Posterior vena cava (tissue), 2 donors: Measurements from ENCODE around the gene SNAPIN. TPM values are rescaled to one million over a fixed set of nuclear protein-coding genes. Genes with fewer than 3 reads are reported as not detected.
"Not testable (repeated sequence)": the region's sequence is repeated elsewhere in the genome, so short reads cannot be mapped to it uniquely, and the experiment has no call there.

Experiments
- DNase-seq: peaks from one replicate; pipeline ENCODE4 v3.0.0-alpha.2; 2020; ENCODE audit warnings: low spot score
- intact Hi-C, 2 donors: fragments of 100-400 bp; cut with DNase I; formaldehyde crosslinking; loops; one replicate each; pipeline versions ENCODE4 v1.14.1 to v1.14.2; 2022 to 2023
- total RNA-seq, 2 donors: library from RNA; stranded (reverse); fragmentation: NEBNext Ultra II Directional; extraction: Animal tissue kit (Norgen Biotek cat#: 25700); gene quantifications; one replicate each; pipeline ENCODE4 v1.2.1, GENCODE V29; 2021
- donor health status: DM: yes; HTN: yes; CAD: no.
- donor health status: DM: yes; HTN: yes; CAD: no.

Gene SNAPIN
- total RNA-seq, 2 donors from 2014 or later, result 30.3 to 31.2 TPM

DNA sequence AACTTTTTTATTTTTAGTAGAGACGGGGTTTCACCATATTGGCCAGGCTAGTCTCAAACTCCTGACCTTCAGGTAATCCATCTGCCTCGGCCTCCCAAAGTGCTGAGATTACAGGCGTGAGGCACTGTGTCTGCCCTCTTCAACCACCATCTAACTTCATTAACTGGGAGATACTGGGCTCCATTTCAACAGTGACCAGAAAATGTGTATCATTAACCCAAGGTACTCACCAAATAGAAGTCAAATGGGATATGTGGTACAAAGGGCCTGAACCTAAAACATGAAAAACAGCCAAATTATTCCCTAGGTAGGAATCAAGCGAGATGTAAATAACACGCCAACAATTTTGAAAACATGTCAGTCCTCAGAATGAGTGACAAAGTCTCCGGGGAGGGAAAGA lies 11.1 kb downstream of the SNAPIN start:
- DNase-seq, result no peak
- intact Hi-C loops, result loop anchor here in 1 of 2 donors (10.0 kb wide), 1 partner anchor 155 kb away; no protein-coding TSS in a partner anchor

- no peak for DNase-seq
- intact Hi-C loops, result no loop called here
These were observed 11.9 kb downstream of the SNAPIN start for GRCh38 chr1:153670257-153670858.

GRCh38 chr1:153670859-153671627 lies 12.5 kb downstream of the SNAPIN start, which contains the start of gene ILF2:
TSS of gene ILF2 (minus strand) at chr1:153670993. CDS start at chr1:153670922, 71 bp downstream.
- intact Hi-C loops, result no loop called here

GRCh38 chr1:153671628-153672353 lies 13.3 kb downstream of the SNAPIN start:
- DNase-seq, intact Hi-C loops: not testable (repeated sequence)

More at GRCh38 chr1:153670859-153671627, 12.5 kb downstream of the SNAPIN start, which contains the start of gene ILF2:
- peak; percentile 99 for DNase-seq

- peak; percentile 5 for DNase-seq
- intact Hi-C loops, result no loop called here
These were observed 15.0 kb downstream of the SNAPIN start for GRCh38 chr1:153673511-153673910.

GRCh38 chr1:153677718-153678518 lies 19.4 kb downstream of the SNAPIN start:
- intact Hi-C loops, result loop anchor here (2.0 to 5.0 kb wide), 3 partner anchors 71 to 95 kb away; no protein-coding TSS in a partner anchor
- no peak for DNase-seq

- intact Hi-C loops, result loop anchor here (2.0 to 5.0 kb wide), 2 partner anchors 89 to 94 kb away; no protein-coding TSS in a partner anchor
- peak; percentile 96 for DNase-seq
These were observed 20.2 kb downstream of the SNAPIN start, which contains the start of gene NPR1 for GRCh38 chr1:153678519-153679336. TSS of gene NPR1 (plus strand) at chr1:153678688. CDS start at chr1:153679109, 421 bp downstream.

- no peak for DNase-seq
- intact Hi-C loops, result loop anchor here (2.0 to 10.0 kb wide), 4 partner anchors 88 to 305 kb away; partner anchors contain the start of gene RAB13 (in 1 of the 2)
These were observed 21.0 kb downstream of the SNAPIN start for GRCh38 chr1:153679337-153680119.

- intact Hi-C loops, result loop anchor here (5.0 to 10.0 kb wide), 2 partner anchors 302 to 305 kb away; partner anchors contain the start of gene RAB13 (in 1 of the 2)
These were observed 21.6 kb downstream of the SNAPIN start for GRCh38 chr1:153680120-153680403.

GRCh38 chr1:153682730-153683129 lies 24.2 kb downstream of the SNAPIN start:
- DNase-seq, result peak; percentile 58
- intact Hi-C loops, result loop anchor here (5.0 to 10.0 kb wide), 2 partner anchors 300 to 302 kb away; partner anchors contain the start of gene RAB13 (in 1 of the 2)

More at GRCh38 chr1:153680120-153680403, 21.6 kb downstream of the SNAPIN start:
- no peak for DNase-seq

DNA sequence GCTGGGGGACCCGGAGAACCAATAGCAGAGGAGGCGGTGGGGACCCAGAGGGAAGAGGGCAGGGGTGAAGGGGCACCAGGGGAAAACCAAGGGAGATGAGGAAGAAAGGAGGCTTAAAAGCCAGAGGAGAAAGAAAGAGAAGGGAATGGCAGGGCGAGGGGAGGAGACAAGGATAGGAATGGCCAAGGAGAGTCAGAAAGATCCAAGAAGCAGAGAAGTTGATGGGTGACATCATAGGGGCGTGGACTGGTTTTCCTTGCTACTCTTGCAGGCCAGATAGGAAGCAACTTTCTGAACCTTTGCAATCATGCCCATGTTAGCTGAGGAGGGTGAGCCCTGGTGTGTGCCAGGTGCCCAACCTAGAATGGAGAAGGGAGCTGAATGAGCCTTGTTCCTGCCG lies 25.4 kb downstream of the SNAPIN start:
- peak; percentile 40 for DNase-seq
- intact Hi-C loops, result loop anchor here (5.0 to 10.0 kb wide), 2 partner anchors 298 to 301 kb away; partner anchors contain the start of gene RAB13 (in 1 of the 2)

GRCh38 chr1:153684892-153685291 lies 26.4 kb downstream of the SNAPIN start:
- intact Hi-C loops, result loop anchor here (5.0 to 10.0 kb wide), 2 partner anchors 297 to 300 kb away; partner anchors contain the start of gene RAB13 (in 1 of the 2)
- peak; percentile 54 for DNase-seq

DNA sequence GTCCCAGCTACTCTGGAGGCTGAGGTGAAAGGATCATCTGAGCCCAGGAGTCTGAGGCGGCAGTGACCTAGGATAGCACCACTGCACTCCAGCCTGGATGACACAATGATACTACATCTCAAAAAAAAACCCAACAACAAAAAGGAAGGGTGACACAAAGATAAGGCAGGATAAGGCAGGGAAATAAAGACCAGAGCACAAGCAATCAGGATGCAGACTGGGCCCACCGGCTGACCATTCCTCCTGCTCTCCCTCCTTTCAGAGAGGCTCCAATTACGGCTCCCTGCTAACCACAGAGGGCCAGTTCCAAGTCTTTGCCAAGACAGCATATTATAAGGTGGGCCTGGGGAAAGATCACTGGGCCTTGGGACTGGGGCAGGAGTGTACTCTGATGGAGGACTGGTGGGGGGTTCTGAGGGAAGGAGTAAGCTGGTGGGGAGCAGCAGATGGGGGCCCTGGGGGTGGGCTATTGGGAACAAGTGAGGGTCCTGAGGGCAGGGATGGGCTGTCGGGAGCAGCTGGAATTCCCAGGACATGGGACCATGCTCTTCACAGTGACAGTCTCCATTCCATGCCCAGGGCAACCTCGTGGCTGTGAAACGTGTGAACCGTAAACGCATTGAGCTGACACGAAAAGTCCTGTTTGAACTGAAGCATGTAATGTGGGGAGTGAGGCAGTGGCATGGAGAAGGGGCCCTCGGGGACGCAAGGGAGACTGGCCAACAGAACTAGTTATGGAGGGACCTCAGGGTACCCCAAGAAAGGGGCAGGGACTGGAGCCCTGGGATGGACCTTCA lies 27.2 kb downstream of the SNAPIN start:
- DNase-seq, result peak; percentile 67
- intact Hi-C loops, result loop anchor here in 1 of 2 donors (10.0 kb wide), 1 partner anchor 299 kb away; the partner anchor contains the start of gene RAB13

DNA sequence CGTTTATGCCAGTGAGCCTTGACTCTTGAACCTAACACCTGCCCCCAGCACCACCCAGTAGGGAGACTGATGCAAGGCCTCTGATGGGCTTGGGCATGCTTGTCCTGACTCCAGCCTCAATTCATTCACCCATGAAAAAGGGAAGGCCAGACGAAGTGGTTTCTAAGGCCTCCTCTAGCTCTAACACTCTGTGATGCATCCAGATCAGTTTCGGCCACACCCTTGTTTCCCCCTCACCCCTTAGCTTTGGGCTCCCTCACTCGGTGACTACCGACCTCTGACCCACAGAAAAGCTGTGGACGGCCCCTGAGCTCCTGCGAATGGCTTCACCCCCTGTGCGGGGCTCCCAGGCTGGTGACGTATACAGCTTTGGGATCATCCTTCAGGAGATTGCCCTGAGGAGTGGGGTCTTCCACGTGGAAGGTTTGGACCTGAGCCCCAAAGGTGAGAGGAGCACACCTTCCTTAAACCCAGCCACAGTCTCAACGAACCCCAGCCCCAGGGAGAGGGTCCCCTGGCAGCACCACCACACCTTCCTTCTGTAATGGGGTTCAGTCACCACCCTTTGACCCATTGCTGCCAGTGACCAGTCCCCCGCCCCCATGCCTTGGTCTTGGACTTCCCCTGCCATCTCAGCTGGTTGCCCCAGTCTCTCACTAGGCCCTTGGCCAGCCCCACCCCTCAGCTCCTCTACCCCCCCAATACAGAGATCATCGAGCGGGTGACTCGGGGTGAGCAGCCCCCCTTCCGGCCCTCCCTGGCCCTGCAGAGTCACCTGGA lies 29.0 kb downstream of the SNAPIN start:
- DNase-seq, result no peak
- intact Hi-C loops, result loop anchor here in 1 of 2 donors (10.0 kb wide), 1 partner anchor 297 kb away; the partner anchor contains the start of gene RAB13

GRCh38 chr1:153688276-153688675 lies 29.8 kb downstream of the SNAPIN start:
- DNase-seq, result no peak
- intact Hi-C loops, result loop anchor here in 1 of 2 donors (10.0 kb wide), 1 partner anchor 297 kb away; the partner anchor contains the start of gene RAB13
